Mucosa of stomach (tissue), 1 donor: ENCODE results near the gene DBX1.
"Not testable (repeated sequence)": the region's sequence is repeated elsewhere in the genome, so short reads cannot be mapped to it uniquely, and the experiment has no call there.

Experiments used
- H3K27me3 ChIP-seq: one replicate; pipeline ENCODE4 v1.7.0; 2013; ENCODE audit warnings: mild to moderate bottlenecking, low read length; ENCODE audit not compliant: control insufficient read depth, insufficient read depth
- H3K36me3 ChIP-seq: one replicate; pipeline ENCODE4 v1.7.0; 2013; ENCODE audit warnings: low read length; ENCODE audit not compliant: control insufficient read depth, insufficient read depth
- H3K4me1 ChIP-seq: one replicate; pipeline ENCODE4 v1.7.0; 2013; ENCODE audit warnings: mild to moderate bottlenecking, low read length; ENCODE audit not compliant: control insufficient read depth, insufficient read depth
- H3K4me3 ChIP-seq: one replicate; pipeline ENCODE4 v1.7.0; 2013; ENCODE audit warnings: low read length
- H3K9ac ChIP-seq: one replicate; pipeline ENCODE4 v1.7.0; 2013; ENCODE audit warnings: mild to moderate bottlenecking, low read length, moderate library complexity
- H3K9me3 ChIP-seq: one replicate; pipeline ENCODE4 v1.7.0; 2013; ENCODE audit warnings: mild to moderate bottlenecking, low read length, moderate library complexity; ENCODE audit not compliant: control insufficient read depth
- donor health status: Pancreatic carcinoma.

The DBX1 gene

DNA sequence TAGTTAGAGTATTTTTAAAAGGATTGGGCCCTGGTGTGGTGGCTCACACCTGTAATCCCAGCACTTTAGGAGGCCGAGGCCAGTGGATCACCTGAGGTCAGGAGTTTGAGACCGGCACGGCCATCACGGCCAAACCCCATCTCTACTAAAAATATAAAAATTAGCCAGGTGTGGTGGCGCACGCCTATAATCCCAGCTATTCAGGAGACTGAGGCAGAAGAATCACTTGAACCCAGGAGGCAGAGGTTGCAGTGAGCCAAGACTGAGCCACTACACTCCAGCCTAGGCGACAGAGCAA lies 31.8 kb downstream of the DBX1 start:
- H3K27me3 ChIP-seq, H3K9me3 ChIP-seq, H3K9ac ChIP-seq, H3K36me3 ChIP-seq, H3K4me3 ChIP-seq, H3K4me1 ChIP-seq: not testable (repeated sequence)

- no peak overlapping the region for H3K4me3 ChIP-seq
- no peaks in the 10 kb centered on the region for H3K36me3 ChIP-seq
- H3K9me3 ChIP-seq: no peaks in the 10 kb centered on the region
- peaks cover 10% of the 10 kb centered on the region for H3K27me3 ChIP-seq
- no peaks in the 10 kb centered on the region for H3K4me1 ChIP-seq
- no peak overlapping the region for H3K9ac ChIP-seq
Measured at GRCh38 chr11:20127671-20128527, 32.4 kb downstream of the DBX1 start.

DNA sequence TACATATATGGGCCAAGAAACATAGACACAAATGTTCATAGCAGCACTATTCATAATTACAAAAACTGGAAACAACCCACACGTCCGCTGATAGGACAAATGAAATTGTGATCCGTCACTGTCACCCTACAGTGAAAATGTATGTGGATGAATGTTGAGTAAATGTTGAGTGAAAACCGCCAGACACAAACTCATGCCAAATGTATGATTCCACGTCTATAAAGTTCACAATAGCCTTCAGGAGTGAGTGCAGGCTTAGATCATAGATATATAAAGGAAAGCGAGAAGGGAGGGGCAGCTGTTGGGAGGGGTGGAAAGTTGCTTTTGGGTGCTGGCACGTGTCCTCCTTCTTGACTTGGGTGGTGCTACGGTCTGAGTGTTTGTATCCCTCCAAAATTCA lies 33.6 kb downstream of the DBX1 start:
- no peak overlapping the region for H3K4me3 ChIP-seq
- no peaks in the 10 kb centered on the region for H3K4me1 ChIP-seq
- H3K9me3 ChIP-seq: no peaks in the 10 kb centered on the region
- no peak overlapping the region for H3K9ac ChIP-seq
- no peaks in the 10 kb centered on the region for H3K36me3 ChIP-seq
- H3K27me3 ChIP-seq: peaks cover 4% of the 10 kb centered on the region

DNA sequence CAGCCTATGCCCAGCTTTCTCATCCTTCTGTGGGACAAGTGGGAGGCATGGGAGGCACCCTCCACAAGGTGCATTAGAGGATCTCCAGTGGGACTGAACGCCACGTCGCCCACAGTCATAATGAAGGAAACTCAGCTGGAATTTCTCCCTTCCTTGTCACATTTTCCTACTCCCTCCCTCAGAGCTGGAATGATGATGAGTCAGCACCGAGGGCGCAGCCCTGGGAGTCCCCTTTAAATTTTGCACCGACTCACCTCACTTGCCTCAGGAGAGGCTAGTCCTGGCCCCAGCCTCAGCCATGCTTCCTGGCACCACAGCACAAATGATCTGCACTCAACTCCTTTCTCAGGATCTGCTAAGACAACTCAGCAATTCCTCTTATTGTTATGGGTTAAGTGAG lies 34.3 kb downstream of the DBX1 start:
- no peaks in the 10 kb centered on the region for H3K9me3 ChIP-seq
- H3K4me3 ChIP-seq: no peak overlapping the region
- no peaks in the 10 kb centered on the region for H3K27me3 ChIP-seq
- H3K36me3 ChIP-seq: no peaks in the 10 kb centered on the region
- no peak overlapping the region for H3K9ac ChIP-seq
- no peaks in the 10 kb centered on the region for H3K4me1 ChIP-seq

DNA sequence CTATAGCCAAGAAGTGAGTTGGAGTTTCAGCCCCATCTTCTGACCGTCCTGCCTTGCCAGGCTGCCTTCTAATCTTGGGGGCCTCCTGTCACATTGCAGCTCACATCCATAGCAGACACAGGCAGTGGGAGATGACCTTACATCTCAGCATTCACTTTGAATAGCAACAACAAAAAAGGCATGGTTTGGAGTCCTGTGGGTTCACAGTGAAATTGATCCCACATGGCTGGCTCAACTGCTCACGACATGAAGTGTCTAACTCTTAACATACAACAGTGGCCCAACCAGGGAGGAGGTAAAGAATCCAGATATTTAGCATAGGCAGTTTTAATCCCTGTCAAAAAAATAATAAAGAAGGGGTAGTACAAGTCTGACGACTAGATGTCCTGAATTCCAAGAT lies 38.1 kb downstream of the DBX1 start:
- Histone ChIP-seq H3K4me3 (no peak overlapping the region), H3K9ac (no peak overlapping the region), H3K27me3 (no peaks in the 10 kb centered on the region), H3K4me1 (no peaks in the 10 kb centered on the region), H3K9me3 (no peaks in the 10 kb centered on the region), H3K36me3 (no peaks in the 10 kb centered on the region)

DNA sequence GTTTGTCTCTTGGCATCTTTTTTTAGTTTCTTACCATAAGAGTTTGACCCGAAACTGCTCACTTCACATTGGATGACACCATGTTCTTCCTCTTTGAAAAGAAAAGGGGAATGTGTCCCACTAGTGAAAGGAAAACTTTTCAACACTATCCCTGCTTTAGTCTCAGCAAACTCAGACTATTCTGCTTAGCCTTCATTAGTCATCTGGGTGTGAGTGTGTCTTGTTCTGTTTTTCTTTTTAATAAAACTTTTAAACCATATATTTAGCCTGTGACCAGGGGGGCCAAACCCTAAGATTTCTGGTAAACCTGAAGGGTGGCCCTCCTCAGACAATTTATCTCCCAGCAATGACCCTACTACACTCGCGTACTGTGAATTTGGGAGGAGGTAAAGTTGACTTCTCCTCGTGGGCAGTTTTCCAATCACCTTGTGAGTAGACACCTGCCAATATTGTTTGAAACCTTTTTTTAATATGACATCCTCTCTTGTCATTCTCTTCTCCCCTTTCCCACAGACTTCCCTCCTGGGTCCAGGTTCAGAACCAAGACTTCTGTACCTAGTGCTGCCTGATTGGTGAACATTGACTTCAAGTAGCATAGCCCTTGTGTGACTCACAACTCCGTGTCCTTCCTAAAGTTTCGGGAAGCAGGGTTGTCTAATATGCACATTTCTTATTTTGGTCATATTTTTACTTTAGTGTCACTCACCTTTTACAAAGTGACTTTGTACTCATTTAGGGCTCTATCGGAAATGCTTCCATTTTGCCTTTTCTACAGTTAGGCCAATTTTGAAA lies 39.9 kb downstream of the DBX1 start:
- Histone ChIP-seq H3K9me3 (no peaks in the 10 kb centered on the region), H3K9ac (no peak overlapping the region), H3K27me3 (no peaks in the 10 kb centered on the region), H3K4me1 (no peaks in the 10 kb centered on the region), H3K4me3 (no peak overlapping the region), H3K36me3 (no peaks in the 10 kb centered on the region)

- no peak overlapping the region for H3K4me3 ChIP-seq
- H3K4me1 ChIP-seq: no peaks in the 10 kb centered on the region
- H3K36me3 ChIP-seq: no peaks in the 10 kb centered on the region
- no peaks in the 10 kb centered on the region for H3K9me3 ChIP-seq
- H3K27me3 ChIP-seq: no peaks in the 10 kb centered on the region
- H3K9ac ChIP-seq: no peak overlapping the region
Measured at GRCh38 chr11:20119315-20119714, 41.0 kb downstream of the DBX1 start.

DNA sequence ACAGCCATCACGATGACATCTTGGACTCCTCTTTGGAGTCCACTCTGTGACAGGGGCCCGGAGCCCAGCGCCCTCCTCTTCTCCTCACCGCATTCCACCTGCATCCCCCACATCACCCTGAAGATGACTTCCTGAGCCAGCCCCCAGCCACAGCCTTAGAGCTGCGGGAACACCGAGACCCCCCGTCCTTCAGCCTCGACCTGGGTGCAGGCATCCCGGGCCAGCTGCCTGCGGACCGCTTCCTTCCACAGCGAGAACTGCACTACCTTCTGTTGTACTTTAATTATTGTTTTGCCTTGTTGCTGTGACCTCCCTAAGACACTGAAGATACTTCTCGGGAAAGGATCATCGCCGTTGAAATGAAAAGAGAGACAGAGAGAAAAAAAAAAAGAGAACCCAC lies 42.1 kb downstream of the DBX1 start:
- peaks cover under 1% of the 10 kb centered on the region for H3K4me1 ChIP-seq
- no peaks in the 10 kb centered on the region for H3K36me3 ChIP-seq
- no peaks in the 10 kb centered on the region for H3K27me3 ChIP-seq
- no peak overlapping the region for H3K9ac ChIP-seq
- no peaks in the 10 kb centered on the region for H3K9me3 ChIP-seq
- no peak overlapping the region for H3K4me3 ChIP-seq

DNA sequence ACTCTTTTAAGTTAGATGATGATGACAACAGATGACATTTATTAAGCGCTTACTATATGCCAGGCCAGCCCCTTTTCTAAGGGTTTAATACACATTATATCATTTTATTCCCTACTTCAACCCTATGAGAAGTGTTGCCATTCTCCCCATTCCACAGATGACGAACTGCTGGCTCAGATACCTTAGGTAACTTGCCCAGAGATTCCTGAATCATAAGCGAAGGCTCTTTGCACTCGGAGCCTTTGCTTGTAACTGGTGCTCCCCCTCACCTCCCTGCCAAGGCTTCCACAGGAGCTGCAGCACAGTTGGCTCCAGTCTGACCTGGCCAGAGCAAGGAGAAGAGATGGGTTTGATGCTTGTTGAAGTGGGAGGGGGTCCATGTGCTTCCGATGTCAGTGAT lies 43.0 kb downstream of the DBX1 start:
- H3K9me3 ChIP-seq: no peaks in the 10 kb centered on the region
- no peaks in the 10 kb centered on the region for H3K27me3 ChIP-seq
- no peak overlapping the region for H3K4me3 ChIP-seq
- no peak overlapping the region for H3K9ac ChIP-seq
- H3K36me3 ChIP-seq: no peaks in the 10 kb centered on the region
- peaks cover 9% of the 10 kb centered on the region for H3K4me1 ChIP-seq

- Histone ChIP-seq H3K9ac (no peak overlapping the region), H3K4me1 (peaks cover 14% of the 10 kb centered on the region), H3K4me3 (no peak overlapping the region), H3K27me3 (no peaks in the 10 kb centered on the region), H3K36me3 (no peaks in the 10 kb centered on the region), H3K9me3 (no peaks in the 10 kb centered on the region)
Measured at GRCh38 chr11:20116825-20117224, 43.5 kb downstream of the DBX1 start.

GRCh38 chr11:20114588-20114987 lies 45.7 kb downstream of the DBX1 start:
- peaks cover 19% of the 10 kb centered on the region for H3K4me1 ChIP-seq

DNA sequence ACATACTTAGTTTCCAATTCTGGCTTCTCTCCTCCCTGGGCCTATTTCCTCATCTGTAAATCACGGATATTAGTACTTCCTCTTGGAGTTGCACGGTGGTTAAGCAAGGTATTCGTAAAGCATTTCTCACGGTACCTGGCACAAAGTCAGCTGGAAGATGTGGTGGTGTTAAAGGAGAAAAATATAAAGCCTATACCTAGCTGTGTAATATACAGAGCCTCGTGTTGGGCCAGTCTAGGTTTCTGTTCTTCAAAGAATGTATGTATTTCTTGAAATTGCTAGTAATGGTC lies 47.2 kb downstream of the DBX1 start:
- H3K36me3 ChIP-seq: no peaks in the 10 kb centered on the region
- H3K4me3 ChIP-seq: no peak overlapping the region
- no peaks in the 10 kb centered on the region for H3K27me3 ChIP-seq
- H3K9me3 ChIP-seq: no peaks in the 10 kb centered on the region
- H3K9ac ChIP-seq: peak overlapping the region; percentile 52
- H3K4me1 ChIP-seq: peaks cover 19% of the 10 kb centered on the region

More at GRCh38 chr11:20114588-20114987, 45.7 kb downstream of the DBX1 start:
- Histone ChIP-seq H3K36me3 (no peaks in the 10 kb centered on the region), H3K27me3 (no peaks in the 10 kb centered on the region), H3K9ac (no peak overlapping the region), H3K4me3 (no peak overlapping the region), H3K9me3 (no peaks in the 10 kb centered on the region)
